Measurements from ENCODE around the gene SLC32A1.

- no peak for TF ChIP-seq CTCF (IDR thresholded peaks at IDR 0.05)
- no peak for TF ChIP-seq POLR2A (IDR thresholded peaks at IDR 0.05)
Observed at GRCh38 chr20:38723848-38724625, at the start of gene SLC32A1.
